ENCODE measurements around the gene LPP. TPM values are rescaled to one million over a fixed set of nuclear protein-coding genes. Genes with fewer than 3 reads are reported as not detected.

LPP gene
- total RNA-seq, 1 donor from 2014 or later: 96.7 TPM

DNA sequence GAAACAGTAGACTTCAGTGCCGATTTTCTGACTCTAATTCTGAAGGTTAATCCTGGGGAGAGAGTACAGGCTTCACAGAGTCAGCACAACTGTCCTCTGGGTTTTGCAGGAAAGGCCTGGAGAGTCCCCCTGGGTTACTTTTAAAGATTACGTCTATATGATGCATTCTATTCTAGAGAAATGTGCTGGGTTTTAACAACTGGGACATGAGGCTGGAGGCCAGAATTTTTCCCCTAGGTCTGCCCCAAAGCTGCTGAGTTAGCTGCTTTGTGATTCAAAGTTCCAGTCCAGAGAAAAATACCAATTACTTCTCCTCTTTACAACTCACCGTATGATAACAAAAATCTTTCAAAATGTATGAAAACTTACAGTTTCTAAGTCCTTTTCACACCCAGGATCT lies 777.1 kb downstream of the LPP start:
- no peaks in the 10 kb centered on the region for H3K9me3 Mint-ChIP-seq
- H3K4me3 Mint-ChIP-seq: no peak overlapping the region
- no peak overlapping the region for H3K27ac Mint-ChIP-seq
- TF ChIP-seq, protein P1, sequence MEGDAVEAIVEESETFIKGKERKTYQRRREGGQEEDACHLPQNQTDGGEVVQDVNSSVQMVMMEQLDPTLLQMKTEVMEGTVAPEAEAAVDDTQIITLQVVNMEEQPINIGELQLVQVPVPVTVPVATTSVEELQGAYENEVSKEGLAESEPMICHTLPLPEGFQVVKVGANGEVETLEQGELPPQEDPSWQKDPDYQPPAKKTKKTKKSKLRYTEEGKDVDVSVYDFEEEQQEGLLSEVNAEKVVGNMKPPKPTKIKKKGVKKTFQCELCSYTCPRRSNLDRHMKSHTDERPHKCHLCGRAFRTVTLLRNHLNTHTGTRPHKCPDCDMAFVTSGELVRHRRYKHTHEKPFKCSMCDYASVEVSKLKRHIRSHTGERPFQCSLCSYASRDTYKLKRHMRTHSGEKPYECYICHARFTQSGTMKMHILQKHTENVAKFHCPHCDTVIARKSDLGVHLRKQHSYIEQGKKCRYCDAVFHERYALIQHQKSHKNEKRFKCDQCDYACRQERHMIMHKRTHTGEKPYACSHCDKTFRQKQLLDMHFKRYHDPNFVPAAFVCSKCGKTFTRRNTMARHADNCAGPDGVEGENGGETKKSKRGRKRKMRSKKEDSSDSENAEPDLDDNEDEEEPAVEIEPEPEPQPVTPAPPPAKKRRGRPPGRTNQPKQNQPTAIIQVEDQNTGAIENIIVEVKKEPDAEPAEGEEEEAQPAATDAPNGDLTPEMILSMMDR (conservative IDR thresholded peaks at IDR 0.05): no peak
- DNase-seq (ENCODE audit: extremely low spot score, unreplicated experiment): no peak
- no peaks in the 10 kb centered on the region for H3K27me3 Mint-ChIP-seq
- no peaks in the 10 kb centered on the region for H3K36me3 Mint-ChIP-seq
- H3K4me1 Mint-ChIP-seq (ENCODE audit: unreplicated experiment): peaks cover 18% of the 10 kb centered on the region

DNA sequence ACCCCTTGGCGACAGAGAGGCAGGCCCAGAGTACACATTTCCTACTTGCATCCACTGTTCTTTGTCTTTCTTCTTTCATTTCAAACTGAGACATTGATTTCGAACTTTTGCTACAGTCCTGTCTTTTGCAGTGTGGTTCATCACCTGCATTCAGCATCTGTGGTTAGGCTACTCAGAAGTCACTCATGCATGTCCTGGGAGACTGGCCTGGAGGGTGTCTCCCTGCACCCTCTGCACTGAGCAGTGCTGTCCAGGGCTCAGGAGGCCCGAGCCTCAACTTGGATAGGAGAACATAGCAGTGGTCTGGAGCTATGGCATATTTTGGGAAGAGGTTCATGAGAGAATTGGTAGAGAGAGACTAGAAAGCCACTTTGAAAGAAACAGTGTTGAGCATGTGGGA lies 777.6 kb downstream of the LPP start:
- Mint-ChIP-seq H3K4me3 (no peak overlapping the region), H3K27me3 (no peaks in the 10 kb centered on the region), H3K4me1 (ENCODE audit: unreplicated experiment) (peaks cover 16% of the 10 kb centered on the region), H3K9me3 (no peaks in the 10 kb centered on the region), H3K27ac (no peak overlapping the region), H3K36me3 (no peaks in the 10 kb centered on the region)
- TF ChIP-seq, protein P1 (conservative IDR thresholded peaks at IDR 0.05): no peak
- no peak for DNase-seq (ENCODE audit: extremely low spot score, unreplicated experiment)

DNA sequence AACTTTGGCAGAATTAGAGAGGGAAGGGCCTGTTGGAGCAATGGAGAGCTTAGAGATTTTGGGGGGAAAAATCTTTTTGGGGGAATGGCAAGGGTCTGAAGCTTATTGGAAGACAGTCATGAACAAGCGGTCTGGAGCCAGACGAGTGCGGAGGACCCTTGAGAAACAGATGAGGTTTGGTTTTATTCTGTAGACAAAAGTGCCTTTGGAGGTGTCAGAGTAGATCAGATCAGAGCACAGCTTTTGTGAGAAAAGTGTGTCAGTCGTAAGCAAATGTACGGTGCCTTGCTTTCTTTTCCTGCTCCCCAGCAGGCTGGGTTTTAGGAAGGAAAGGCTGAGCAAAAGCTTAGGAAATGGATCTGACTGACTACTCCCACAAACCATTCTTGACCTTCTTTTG lies 781.0 kb downstream of the LPP start:
- H3K27ac Mint-ChIP-seq: no peak overlapping the region
- H3K4me1 Mint-ChIP-seq (ENCODE audit: unreplicated experiment): no peaks in the 10 kb centered on the region

DNA sequence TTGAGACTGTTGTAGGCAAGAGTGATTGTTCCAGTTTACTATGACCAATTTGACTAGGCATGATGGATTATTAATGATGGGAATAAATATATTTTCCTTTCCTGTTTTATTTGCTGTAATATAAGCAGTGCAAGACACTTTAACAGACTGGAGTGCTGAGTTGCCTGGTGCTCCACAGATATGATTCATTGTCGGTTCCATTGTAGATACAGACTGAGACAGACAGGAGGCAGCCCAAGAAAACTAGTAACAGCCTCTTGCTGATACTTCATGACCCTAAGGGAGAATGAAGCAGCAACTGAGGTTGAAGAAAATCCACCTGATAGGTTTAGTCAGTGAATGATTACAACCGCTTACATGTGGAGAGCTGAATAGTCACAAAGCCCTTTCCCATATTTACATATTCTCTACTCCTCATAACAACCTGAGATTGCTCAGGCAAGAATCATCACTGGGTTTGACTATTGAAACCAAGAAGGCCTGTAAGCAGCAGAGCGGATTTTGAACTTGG lies 782.7 kb downstream of the LPP start:
- Mint-ChIP-seq H3K27me3 (no peaks in the 10 kb centered on the region), H3K9me3 (peaks cover 5% of the 10 kb centered on the region), H3K27ac (no peak overlapping the region), H3K4me3 (no peak overlapping the region), H3K36me3 (no peaks in the 10 kb centered on the region), H3K4me1 (ENCODE audit: unreplicated experiment) (no peaks in the 10 kb centered on the region)
- TF ChIP-seq, protein P1 (conservative IDR thresholded peaks at IDR 0.05): no peak
- DNase-seq (ENCODE audit: extremely low spot score, unreplicated experiment): no peak

More for the DNA sequence above, 781.0 kb downstream of the LPP start:
- H3K36me3 Mint-ChIP-seq: no peaks in the 10 kb centered on the region
- H3K27me3 Mint-ChIP-seq: no peaks in the 10 kb centered on the region
- no peak for DNase-seq (ENCODE audit: extremely low spot score, unreplicated experiment)
- H3K4me3 Mint-ChIP-seq: no peak overlapping the region
- H3K9me3 Mint-ChIP-seq: peaks cover 5% of the 10 kb centered on the region
- TF ChIP-seq, protein P1 (conservative IDR thresholded peaks at IDR 0.05): no peak

DNA sequence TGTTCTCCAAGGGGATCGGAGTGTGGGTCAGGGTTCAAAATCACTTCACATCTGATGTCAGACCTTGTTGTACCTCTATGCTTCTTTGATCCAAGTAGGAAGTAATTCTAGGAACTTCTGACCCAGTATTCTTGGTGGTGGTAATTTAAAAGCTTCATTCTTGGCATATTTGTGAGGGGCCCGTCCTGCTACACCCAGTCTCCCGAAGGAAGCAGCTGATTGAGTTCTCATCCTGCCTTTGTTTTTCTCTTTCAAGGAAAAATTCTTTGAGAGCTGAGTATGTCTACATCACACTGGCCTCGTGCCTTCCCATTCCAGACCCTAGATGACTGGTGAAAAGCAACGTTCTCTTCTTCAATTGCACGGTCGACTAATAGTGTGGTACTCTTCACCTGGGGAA lies 783.4 kb downstream of the LPP start:
- Mint-ChIP-seq H3K9me3 (peaks cover 5% of the 10 kb centered on the region), H3K4me3 (no peak overlapping the region), H3K27me3 (no peaks in the 10 kb centered on the region), H3K36me3 (no peaks in the 10 kb centered on the region), H3K4me1 (ENCODE audit: unreplicated experiment) (no peaks in the 10 kb centered on the region), H3K27ac (peak overlapping the region; percentile 29)
- DNase-seq (ENCODE audit: extremely low spot score, unreplicated experiment): no peak
- TF ChIP-seq, protein P1 (conservative IDR thresholded peaks at IDR 0.05): no peak

DNA sequence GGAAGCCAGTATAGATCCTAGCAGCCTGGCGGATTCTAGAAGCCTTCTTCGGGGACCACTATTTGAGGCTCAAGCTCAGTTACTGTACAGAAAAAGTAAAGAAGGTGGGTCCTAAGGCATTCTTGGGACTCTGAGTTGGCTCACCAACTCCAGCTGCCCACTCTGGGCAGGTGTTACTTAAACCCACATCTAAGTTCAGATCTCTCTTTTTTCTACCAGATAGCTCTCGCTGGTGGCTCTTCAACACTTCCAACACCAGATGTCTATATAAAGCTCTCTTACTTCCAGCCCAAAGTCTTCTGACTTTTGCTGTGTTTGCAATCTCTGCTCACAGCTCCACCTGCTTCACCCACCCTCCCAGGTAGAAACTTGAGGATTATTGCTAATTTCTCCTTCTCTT lies 785.0 kb downstream of the LPP start:
- Mint-ChIP-seq H3K36me3 (no peaks in the 10 kb centered on the region), H3K4me3 (no peak overlapping the region), H3K27ac (no peak overlapping the region), H3K9me3 (peaks cover 5% of the 10 kb centered on the region), H3K4me1 (ENCODE audit: unreplicated experiment) (no peaks in the 10 kb centered on the region), H3K27me3 (no peaks in the 10 kb centered on the region)
- no peak for DNase-seq (ENCODE audit: extremely low spot score, unreplicated experiment)
- TF ChIP-seq, protein P1 (conservative IDR thresholded peaks at IDR 0.05): no peak

Measured in type B pancreatic cell (in vitro differentiated cells).